ENCODE results near the gene FOXL2.

DNA sequence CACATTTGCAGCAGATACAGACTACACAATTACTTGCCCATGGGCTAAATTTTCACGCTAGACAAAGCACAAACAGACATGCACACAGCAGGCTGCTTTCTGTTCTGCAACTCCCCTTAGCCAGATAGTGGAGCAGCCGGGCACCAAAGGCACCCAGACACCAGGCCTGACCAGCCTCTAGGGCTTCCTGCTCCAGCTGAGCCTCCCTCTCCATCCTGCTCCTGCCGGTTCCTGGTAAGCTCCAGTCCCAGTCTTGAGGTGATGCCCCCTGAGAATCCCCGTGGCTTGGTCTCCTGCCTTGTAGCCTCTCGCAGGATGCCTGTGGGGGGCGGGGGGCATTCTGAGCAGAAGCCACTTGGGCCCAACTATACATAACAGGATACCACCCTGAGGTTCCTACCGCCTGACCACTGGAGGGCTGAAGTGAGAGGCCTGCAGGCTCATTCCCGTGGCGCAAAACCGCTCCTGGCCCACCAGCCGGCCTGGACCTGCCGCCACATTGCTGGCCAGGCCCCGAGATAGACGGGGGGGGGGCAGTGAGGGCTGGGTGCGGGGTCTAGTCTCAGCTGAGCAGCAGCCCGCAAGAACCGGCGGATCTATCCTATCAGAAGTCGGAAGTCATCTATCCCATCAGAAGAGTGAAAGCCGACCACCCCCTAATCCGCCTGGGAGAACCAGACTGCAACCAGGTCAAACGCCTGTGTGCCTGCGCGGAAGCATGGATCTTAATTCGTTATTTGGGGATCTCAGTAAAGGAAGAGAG lies 3.9 kb downstream of the FOXL2 start:
- TF ChIP-seq, protein P1, sequence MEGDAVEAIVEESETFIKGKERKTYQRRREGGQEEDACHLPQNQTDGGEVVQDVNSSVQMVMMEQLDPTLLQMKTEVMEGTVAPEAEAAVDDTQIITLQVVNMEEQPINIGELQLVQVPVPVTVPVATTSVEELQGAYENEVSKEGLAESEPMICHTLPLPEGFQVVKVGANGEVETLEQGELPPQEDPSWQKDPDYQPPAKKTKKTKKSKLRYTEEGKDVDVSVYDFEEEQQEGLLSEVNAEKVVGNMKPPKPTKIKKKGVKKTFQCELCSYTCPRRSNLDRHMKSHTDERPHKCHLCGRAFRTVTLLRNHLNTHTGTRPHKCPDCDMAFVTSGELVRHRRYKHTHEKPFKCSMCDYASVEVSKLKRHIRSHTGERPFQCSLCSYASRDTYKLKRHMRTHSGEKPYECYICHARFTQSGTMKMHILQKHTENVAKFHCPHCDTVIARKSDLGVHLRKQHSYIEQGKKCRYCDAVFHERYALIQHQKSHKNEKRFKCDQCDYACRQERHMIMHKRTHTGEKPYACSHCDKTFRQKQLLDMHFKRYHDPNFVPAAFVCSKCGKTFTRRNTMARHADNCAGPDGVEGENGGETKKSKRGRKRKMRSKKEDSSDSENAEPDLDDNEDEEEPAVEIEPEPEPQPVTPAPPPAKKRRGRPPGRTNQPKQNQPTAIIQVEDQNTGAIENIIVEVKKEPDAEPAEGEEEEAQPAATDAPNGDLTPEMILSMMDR (IDR thresholded peaks at IDR 0.05; ENCODE audit: low read length) = no peak
- no peak for TF ChIP-seq EZH2 (IDR thresholded peaks at IDR 0.05; ENCODE audit: borderline replicate concordance, low read length)
